SKM-1 treated with dmso at 0.1 percent for 144 hours (cell line): Measurements from ENCODE around the gene CMTM7.
"Not testable (repeated sequence)": the region's sequence is repeated elsewhere in the genome, so short reads cannot be mapped to it uniquely, and the experiment has no call there.

Experiments used
- DNase-seq: peaks from one replicate; lab custom pipeline; 2025; ENCODE audit not compliant: unreplicated experiment; lab: John Stamatoyannopoulos, UW

The CMTM7 gene

GRCh38 chr3:32435911-32436815 is 44.5 kb downstream of the CMTM7 start:
- DNase-seq = no peak

DNA sequence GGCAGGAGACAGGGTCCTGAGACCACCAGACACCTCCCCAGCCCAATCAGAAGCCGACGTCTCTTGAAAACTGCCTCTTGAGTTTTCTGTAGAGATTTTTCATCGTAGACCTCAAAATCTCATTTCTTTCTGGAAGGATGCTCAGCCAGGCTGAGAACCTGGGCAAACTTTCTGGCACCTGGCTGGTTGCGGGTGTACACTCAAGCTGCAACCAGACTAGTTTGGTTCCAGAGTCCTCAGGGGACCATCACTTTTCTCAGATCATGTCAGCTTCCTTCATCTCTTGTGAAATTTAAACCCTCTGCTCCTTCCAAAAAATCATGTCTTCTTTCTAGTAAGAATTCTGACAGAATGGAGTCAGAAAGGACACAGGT is 45.1 kb downstream of the CMTM7 start:
- DNase-seq = no peak

- DNase-seq = no peak
Observed at GRCh38 chr3:32437896-32438295, 46.2 kb downstream of the CMTM7 start.

DNA sequence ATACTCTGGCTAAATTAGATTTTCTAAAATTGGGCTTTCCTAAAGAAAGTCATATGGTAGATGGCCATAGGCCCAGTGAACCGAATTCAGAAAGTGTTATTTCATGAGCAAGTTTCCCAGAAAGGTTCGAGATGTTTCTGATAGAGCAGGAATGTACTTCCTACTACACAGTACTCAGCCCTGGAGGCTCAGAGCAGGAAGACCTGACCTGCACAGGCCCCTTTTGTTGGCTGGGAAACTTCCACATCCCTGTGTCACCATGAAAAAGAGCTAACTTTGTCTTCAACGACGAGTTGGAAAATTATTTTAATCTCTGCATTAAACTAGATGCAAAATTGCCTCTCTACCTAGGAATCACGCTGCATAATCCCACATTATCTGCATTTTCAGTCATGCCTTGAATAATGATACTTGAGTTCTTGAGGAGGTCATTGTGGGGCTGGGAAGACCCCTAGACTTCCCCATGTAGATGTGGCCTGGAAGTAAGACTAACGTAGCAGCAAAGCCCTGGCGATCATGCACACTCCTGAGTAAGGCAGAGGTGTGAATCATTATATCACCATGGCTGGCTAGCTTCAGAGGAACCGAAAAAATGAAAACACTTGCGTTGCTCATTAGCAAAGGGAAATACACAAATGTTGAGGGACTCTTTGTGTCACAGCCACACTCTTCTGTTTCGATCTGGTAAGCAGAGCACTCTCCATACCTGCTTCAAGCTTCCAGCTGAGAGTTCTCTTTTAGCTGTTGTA is 47.1 kb downstream of the CMTM7 start:
- DNase-seq = no peak

DNA sequence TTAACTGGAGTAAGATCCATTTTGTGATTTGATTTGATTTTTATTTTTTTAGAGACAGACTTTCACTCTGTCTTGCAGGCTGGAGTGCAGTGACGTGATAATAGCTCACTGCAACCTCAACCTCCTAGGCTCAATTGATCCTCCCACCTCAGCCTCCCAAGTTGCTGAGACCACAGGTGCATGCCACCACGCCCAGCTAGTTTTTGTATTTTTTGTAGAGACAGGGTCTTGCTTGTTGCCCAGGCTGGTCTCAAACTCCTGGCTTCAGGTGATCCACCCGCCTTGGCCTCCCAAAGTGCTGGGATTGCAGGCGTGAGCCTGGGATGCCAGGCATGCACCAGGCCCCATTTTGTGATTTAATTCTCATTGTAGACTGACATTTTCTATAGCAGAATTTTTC is 47.8 kb downstream of the CMTM7 start:
- not testable (repeated sequence) for DNase-seq

DNA sequence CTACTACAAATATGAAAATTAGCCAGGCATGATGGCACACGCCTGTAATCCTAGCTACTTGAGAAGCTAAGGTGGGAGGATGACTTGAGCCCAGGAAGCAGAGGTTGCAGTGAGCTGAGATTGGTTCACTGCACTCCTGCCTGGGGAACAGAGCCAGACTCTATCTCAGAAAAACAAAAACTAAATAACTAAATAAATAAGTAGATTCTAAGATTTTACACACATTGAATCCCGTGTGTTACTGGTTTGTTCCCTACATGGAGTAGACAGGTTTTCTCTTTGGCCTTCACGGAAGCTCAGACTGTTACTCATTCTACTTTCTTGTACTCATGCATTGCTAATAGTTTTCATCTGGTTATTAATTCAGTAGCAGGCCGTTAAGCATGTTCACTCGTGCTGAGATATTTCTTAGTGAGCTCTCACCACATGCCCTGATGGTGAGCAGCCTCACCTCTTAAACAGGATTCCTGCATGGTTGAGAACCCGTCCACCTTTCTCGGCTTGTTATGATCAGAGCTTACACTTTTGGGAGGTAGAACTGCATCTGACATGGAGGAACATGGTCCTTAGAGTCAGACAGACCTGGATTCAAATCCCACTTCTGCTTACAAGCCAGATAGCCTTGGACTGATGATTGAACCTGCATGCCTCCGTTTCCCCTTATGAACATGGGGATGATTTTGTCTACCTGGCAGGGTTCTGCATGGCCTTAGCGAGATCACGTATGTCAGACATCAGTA is 49.1 kb downstream of the CMTM7 start:
- no peak for DNase-seq

- DNase-seq = no peak
Observed at GRCh38 chr3:32442766-32443165, 51.1 kb downstream of the CMTM7 start.

DNA sequence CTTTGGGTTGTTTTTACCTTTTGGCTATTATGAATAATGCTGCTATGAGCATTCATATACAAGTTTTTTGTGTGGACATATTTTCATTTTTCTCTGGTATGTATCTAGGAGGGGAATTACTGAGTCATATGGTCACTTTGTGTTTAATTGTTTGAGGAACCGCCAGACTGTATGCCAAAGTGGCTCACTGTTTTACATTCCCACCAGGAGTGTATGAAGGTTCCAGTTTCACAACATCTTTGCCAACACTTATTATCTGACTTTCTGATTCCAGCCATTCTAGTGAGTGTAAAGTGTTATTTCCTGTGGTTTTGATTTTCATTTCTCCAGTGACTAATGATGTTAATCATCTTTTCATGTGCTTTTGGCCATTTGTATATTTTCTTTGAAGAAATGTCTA is 51.8 kb downstream of the CMTM7 start:
- DNase-seq = no peak

- no peak for DNase-seq
Observed at GRCh38 chr3:32447865-32448400, 56.3 kb downstream of the CMTM7 start.

DNA sequence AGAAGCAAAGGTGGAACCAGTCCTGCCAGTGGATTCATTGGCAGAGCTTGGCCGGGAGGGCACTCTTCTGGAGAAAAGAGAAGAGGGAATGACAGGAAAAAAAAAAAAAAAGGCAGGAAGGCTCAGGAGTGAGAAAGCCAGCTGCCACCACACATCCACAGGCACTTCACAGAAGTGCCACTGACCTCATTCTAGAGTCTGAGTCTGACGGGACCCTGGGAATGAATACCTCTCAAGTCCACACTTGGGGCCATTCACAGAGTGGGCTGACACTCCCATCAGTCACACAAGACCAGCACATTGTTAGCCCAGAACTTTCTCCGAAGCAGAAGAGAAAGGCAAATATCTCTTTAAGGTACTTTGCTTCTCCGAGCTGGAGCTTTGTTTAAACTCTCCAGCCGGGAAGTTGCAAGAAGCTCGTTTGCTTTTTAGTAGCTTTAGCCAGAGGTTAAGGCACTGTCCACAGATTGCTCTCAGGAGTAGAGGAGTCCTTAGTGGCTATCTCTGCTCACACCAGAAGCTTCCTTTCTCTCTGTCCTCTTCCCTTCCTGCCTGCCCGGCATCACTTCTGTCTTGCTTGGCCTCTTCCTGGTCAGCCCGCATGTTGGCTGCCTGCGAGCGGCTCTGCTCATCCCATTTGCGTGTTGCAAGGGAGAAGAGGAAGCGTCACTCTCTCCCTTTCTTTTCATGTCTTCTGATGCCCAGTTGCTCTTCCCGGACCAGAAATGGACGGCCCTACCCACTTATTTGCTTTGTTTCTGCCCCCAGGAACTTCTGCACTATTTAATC is 57.2 kb downstream of the CMTM7 start:
- DNase-seq = no peak

DNA sequence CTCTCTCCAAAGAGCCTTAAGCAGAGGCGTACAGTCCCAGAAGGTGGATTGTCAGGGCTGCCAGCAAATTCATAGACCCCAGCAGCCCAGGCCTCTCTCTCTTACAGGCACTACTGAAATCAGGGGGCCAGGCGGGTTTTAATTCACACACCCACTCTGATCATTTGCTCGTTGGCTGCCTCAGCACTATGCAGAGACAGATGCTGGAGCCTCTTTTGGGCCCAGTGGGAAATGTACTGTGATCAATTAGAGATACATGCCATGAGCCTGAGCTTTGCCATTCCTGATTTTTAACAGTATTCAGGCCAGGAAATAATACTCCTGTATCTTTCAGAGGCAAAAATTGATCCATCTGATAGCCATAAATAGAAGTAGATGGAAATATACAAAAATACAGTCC is 58.0 kb downstream of the CMTM7 start:
- no peak for DNase-seq

- DNase-seq = no peak
Observed at GRCh38 chr3:32450426-32450825, 58.8 kb downstream of the CMTM7 start.

GRCh38 chr3:32450992-32451659 is 59.5 kb downstream of the CMTM7 start:
- no peak for DNase-seq

DNA sequence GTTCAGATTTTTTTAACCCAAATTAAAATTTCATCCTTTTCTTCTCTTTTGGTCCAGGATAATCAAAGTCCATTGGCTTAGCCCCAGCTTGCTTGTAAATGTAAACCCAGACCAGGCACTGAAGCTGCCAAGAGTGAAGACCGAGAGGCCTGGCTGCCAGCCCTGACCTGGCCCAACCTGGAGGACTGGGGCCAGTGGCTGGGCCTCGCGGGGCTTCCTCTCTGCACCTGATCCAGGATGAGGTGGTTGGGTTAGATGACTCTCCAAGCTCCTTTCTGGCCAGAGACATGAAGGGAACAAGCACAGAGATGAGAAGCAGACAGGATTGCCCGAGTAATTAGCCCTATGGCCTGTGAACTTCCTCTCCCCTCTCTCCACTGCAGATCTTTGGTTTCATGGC is 60.4 kb downstream of the CMTM7 start:
- no peak for DNase-seq

DNA sequence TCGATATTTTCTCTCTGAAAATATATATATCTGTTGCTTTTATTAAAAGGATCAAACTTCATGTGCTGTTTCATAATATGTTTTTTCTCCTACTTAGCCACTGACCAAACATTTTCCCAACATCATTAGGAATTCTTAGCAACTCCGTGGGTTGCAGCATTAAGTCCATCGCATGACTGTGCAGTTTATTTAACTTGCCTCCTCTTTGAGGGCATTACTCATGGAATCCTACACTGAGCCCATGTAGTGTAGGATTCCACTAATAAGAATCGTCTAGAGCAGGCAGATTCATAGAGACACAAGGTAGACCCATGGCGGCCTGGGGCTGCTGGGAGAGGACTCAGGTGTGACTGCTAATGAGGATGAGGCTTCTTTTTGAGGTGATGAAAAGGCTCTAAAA is 61.7 kb downstream of the CMTM7 start:
- no peak for DNase-seq

- DNase-seq = no peak
Observed at GRCh38 chr3:32454111-32454510, 62.5 kb downstream of the CMTM7 start.

- DNase-seq = no peak
Observed at GRCh38 chr3:32454731-32455608, 63.3 kb downstream of the CMTM7 start.

- DNase-seq = no peak
Observed at GRCh38 chr3:32455609-32456428, 64.2 kb downstream of the CMTM7 start.
